Liver (tissue), 3 donors: ENCODE results near the gene PTTG2.

Experiments used
- EGR1 ChIP-seq, 2 donors: IDR thresholded peaks; 2 replicates each; pipeline ENCODE4 v1.6.1; 2016 to 2018; ENCODE audit warnings: antibody characterized with exemption in 2 of 2, low read depth in 2 of 2
- GABPA ChIP-seq, 2 donors: IDR thresholded peaks in 1 of 2; conservative IDR thresholded peaks in 1 of 2; 2 replicates each; pipeline ENCODE4 v1.6.1; 2016; ENCODE audit warnings: antibody characterized with exemption in 2 of 2, mild to moderate bottlenecking in 1 of 2, moderate library complexity in 1 of 2
- HNF4G ChIP-seq: IDR thresholded peaks from 2 replicates; pipeline ENCODE4 v1.6.1; 2016; ENCODE audit warnings: antibody characterized with exemption
- JUND ChIP-seq, 2 donors: IDR thresholded peaks; 2 replicates each; pipeline ENCODE4 v1.6.1; 2016; ENCODE audit warnings: antibody characterized with exemption in 2 of 2
- RAD21 ChIP-seq, 2 donors: IDR thresholded peaks; 2 replicates each; pipeline ENCODE4 v1.6.1; 2016; ENCODE audit warnings: antibody characterized with exemption in 2 of 2, mild to moderate bottlenecking in 2 of 2
- SP1 ChIP-seq: IDR thresholded peaks from 2 replicates; pipeline ENCODE4 v1.6.1; 2018; ENCODE audit warnings: antibody characterized with exemption, mild to moderate bottlenecking
- TAF1 ChIP-seq: conservative IDR thresholded peaks from 2 replicates; pipeline ENCODE4 v1.6.1; 2016; ENCODE audit warnings: antibody characterized with exemption, mild to moderate bottlenecking
- YY1 ChIP-seq: IDR thresholded peaks from 2 replicates; pipeline ENCODE4 v1.6.1; 2016; ENCODE audit warnings: antibody characterized with exemption, mild to moderate bottlenecking
- TF ChIP-seq, protein P1 (sequence below): fragments of 150-350 bp; IDR thresholded peaks from 2 replicates; pipeline ENCODE4 v1.5.1; 2017; ENCODE audit warnings: improper control_type of control experiment, low read depth, low read length; ENCODE audit not compliant: missing input control
- TF ChIP-seq, protein P2 (sequence below): IDR thresholded peaks from 2 replicates; pipeline ENCODE4 v1.6.1; 2016; ENCODE audit warnings: antibody characterized with exemption, mild to moderate bottlenecking
- TF ChIP-seq, protein P3 (sequence below): IDR thresholded peaks from 2 replicates; pipeline ENCODE4 v1.6.1; 2016; ENCODE audit warnings: antibody characterized with exemption
- TF ChIP-seq, protein P4 (sequence below): IDR thresholded peaks from 2 replicates; pipeline ENCODE4 v1.6.1; 2016; ENCODE audit warnings: antibody characterized with exemption
- TF ChIP-seq, protein P5 (sequence below): IDR thresholded peaks from 2 replicates; pipeline ENCODE4 v1.6.1; 2016; ENCODE audit warnings: antibody characterized with exemption
- donor health status: healthy.
- donor health status: healthy.

DNA sequence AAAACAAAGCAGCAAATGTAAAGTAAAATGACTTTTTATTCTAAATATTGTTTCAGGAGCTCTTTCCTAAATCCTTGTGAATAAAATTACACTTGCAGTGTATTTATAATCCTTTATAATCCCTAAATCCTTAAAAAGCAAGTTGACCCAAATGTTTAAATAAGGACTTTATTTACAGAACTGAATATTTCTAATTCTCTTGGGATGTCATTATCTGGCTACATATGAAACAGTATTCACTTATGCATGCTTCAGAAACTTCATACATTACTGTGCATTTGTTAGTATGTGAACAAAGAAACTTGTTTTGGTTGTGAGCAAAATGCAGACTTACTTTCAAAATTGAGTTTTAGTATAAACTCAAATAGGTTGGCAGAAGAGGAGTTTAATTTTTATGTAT lies 49.2 kb downstream of the PTTG2 start:
- no peak for TF ChIP-seq TAF1
- TF ChIP-seq, protein P1, sequence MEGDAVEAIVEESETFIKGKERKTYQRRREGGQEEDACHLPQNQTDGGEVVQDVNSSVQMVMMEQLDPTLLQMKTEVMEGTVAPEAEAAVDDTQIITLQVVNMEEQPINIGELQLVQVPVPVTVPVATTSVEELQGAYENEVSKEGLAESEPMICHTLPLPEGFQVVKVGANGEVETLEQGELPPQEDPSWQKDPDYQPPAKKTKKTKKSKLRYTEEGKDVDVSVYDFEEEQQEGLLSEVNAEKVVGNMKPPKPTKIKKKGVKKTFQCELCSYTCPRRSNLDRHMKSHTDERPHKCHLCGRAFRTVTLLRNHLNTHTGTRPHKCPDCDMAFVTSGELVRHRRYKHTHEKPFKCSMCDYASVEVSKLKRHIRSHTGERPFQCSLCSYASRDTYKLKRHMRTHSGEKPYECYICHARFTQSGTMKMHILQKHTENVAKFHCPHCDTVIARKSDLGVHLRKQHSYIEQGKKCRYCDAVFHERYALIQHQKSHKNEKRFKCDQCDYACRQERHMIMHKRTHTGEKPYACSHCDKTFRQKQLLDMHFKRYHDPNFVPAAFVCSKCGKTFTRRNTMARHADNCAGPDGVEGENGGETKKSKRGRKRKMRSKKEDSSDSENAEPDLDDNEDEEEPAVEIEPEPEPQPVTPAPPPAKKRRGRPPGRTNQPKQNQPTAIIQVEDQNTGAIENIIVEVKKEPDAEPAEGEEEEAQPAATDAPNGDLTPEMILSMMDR, result no peak
- no peak for TF ChIP-seq EGR1 (IDR thresholded peaks at IDR 0.05; ENCODE audit: low read depth in 2 of 2)
- TF ChIP-seq GABPA (IDR thresholded peaks at IDR 0.05 in 1 of 2, conservative IDR thresholded peaks at IDR 0.05 in 1 of 2), result no peak
- no peak for TF ChIP-seq YY1
- TF ChIP-seq, protein P2, sequence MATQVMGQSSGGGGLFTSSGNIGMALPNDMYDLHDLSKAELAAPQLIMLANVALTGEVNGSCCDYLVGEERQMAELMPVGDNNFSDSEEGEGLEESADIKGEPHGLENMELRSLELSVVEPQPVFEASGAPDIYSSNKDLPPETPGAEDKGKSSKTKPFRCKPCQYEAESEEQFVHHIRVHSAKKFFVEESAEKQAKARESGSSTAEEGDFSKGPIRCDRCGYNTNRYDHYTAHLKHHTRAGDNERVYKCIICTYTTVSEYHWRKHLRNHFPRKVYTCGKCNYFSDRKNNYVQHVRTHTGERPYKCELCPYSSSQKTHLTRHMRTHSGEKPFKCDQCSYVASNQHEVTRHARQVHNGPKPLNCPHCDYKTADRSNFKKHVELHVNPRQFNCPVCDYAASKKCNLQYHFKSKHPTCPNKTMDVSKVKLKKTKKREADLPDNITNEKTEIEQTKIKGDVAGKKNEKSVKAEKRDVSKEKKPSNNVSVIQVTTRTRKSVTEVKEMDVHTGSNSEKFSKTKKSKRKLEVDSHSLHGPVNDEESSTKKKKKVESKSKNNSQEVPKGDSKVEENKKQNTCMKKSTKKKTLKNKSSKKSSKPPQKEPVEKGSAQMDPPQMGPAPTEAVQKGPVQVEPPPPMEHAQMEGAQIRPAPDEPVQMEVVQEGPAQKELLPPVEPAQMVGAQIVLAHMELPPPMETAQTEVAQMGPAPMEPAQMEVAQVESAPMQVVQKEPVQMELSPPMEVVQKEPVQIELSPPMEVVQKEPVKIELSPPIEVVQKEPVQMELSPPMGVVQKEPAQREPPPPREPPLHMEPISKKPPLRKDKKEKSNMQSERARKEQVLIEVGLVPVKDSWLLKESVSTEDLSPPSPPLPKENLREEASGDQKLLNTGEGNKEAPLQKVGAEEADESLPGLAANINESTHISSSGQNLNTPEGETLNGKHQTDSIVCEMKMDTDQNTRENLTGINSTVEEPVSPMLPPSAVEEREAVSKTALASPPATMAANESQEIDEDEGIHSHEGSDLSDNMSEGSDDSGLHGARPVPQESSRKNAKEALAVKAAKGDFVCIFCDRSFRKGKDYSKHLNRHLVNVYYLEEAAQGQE, result no peak
- TF ChIP-seq RAD21 (IDR thresholded peaks at IDR 0.05), result no peak
- TF ChIP-seq JUND (IDR thresholded peaks at IDR 0.05), result no peak
- TF ChIP-seq, protein P3, sequence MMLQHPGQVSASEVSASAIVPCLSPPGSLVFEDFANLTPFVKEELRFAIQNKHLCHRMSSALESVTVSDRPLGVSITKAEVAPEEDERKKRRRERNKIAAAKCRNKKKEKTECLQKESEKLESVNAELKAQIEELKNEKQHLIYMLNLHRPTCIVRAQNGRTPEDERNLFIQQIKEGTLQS, result no peak
- TF ChIP-seq HNF4G, result no peak
- TF ChIP-seq, protein P4, sequence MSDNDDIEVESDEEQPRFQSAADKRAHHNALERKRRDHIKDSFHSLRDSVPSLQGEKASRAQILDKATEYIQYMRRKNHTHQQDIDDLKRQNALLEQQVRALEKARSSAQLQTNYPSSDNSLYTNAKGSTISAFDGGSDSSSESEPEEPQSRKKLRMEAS, result no peak
- no peak for TF ChIP-seq SP1
- TF ChIP-seq, protein P5, sequence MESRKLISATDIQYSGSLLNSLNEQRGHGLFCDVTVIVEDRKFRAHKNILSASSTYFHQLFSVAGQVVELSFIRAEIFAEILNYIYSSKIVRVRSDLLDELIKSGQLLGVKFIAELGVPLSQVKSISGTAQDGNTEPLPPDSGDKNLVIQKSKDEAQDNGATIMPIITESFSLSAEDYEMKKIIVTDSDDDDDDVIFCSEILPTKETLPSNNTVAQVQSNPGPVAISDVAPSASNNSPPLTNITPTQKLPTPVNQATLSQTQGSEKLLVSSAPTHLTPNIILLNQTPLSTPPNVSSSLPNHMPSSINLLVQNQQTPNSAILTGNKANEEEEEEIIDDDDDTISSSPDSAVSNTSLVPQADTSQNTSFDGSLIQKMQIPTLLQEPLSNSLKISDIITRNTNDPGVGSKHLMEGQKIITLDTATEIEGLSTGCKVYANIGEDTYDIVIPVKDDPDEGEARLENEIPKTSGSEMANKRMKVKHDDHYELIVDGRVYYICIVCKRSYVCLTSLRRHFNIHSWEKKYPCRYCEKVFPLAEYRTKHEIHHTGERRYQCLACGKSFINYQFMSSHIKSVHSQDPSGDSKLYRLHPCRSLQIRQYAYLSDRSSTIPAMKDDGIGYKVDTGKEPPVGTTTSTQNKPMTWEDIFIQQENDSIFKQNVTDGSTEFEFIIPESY, result no peak
